Measurements from ENCODE around the gene CIC. TPM values are rescaled to one million over a fixed set of nuclear protein-coding genes. Genes with fewer than 3 reads are reported as not detected.

Gene CIC
- total and polyA plus RNA-seq, 2 of the 13 experiments (the other 11 are each of a cell fraction or from before 2014, with no cell fraction given) = 5.9 to 8.0 TPM

DNA sequence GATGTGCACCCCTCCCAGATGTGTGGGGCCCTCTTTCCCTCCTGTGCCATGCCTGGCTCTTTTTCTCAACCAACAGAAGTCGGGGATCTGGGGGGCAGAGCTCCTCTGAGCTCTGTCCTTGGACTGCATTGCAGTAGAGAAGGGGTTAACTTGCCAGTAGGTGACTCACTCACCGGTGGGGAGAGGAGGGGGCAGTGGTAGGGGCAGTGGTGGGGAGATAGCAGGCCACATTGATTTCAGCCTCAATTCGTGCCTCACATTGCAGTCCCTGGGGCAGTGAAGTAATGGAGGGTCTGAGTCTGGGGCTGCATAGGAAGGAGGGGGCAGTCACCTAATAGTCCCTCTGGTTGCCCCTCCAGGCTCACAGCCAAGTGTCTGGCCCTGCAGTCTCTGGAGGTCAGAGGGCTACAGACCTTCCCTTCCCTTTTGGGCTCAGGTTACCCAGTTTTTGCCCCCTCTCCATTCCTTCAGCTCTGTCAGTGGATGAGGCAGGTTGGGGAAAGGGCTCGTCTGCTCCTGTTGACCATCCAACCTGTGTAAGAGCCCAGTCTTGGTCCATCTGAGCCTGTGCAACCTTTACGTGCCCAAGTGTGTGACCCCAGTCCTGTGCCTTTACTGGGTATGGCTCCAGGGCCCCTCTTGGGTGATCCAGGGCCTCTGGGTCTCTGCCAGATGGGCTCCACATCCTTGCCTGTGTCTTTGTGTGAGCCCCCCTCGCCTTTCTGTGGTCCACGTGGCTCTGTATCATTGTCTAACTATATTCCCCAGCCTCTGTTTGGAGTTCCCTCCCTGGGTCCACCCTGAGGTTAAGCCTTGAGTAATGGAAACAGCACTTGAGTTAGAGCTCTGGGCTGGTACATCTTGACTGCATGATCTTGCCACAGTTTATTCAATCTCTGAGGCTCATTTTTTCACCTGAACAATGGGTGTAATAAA is 13.0 kb downstream of the CIC start (continued):
- TF ChIP-seq, protein P1, sequence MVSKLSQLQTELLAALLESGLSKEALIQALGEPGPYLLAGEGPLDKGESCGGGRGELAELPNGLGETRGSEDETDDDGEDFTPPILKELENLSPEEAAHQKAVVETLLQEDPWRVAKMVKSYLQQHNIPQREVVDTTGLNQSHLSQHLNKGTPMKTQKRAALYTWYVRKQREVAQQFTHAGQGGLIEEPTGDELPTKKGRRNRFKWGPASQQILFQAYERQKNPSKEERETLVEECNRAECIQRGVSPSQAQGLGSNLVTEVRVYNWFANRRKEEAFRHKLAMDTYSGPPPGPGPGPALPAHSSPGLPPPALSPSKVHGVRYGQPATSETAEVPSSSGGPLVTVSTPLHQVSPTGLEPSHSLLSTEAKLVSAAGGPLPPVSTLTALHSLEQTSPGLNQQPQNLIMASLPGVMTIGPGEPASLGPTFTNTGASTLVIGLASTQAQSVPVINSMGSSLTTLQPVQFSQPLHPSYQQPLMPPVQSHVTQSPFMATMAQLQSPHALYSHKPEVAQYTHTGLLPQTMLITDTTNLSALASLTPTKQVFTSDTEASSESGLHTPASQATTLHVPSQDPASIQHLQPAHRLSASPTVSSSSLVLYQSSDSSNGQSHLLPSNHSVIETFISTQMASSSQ (IDR thresholded peaks at IDR 0.05; ENCODE audit: low read depth) = no peak
- TF ChIP-seq, protein P1 (CRISPR knock-in tag; IDR thresholded peaks at IDR 0.05; ENCODE audit: borderline replicate concordance) = peak; percentile 59; the same call in 1 of the 2 replicates
- TF ChIP-seq REST (IDR thresholded peaks at IDR 0.05; ENCODE audit: borderline replicate concordance in 1 of 2, low read depth in 1 of 2, low read length in 2 of 2) (no peak), ZBTB1 (CRISPR knock-in tag; IDR thresholded peaks at IDR 0.05; ENCODE audit: borderline replicate concordance) (no peak), MTA1 (CRISPR knock-in tag; IDR thresholded peaks at IDR 0.05; ENCODE audit: borderline replicate concordance) (peak; percentile 90), GABPB1 (CRISPR knock-in tag; IDR thresholded peaks at IDR 0.05) (no peak), SMARCC2 (IDR thresholded peaks at IDR 0.05) (no peak), HMG20A (CRISPR knock-in tag; IDR thresholded peaks at IDR 0.05; ENCODE audit: borderline replicate concordance) (no peak)
- TF ChIP-seq, protein P2, sequence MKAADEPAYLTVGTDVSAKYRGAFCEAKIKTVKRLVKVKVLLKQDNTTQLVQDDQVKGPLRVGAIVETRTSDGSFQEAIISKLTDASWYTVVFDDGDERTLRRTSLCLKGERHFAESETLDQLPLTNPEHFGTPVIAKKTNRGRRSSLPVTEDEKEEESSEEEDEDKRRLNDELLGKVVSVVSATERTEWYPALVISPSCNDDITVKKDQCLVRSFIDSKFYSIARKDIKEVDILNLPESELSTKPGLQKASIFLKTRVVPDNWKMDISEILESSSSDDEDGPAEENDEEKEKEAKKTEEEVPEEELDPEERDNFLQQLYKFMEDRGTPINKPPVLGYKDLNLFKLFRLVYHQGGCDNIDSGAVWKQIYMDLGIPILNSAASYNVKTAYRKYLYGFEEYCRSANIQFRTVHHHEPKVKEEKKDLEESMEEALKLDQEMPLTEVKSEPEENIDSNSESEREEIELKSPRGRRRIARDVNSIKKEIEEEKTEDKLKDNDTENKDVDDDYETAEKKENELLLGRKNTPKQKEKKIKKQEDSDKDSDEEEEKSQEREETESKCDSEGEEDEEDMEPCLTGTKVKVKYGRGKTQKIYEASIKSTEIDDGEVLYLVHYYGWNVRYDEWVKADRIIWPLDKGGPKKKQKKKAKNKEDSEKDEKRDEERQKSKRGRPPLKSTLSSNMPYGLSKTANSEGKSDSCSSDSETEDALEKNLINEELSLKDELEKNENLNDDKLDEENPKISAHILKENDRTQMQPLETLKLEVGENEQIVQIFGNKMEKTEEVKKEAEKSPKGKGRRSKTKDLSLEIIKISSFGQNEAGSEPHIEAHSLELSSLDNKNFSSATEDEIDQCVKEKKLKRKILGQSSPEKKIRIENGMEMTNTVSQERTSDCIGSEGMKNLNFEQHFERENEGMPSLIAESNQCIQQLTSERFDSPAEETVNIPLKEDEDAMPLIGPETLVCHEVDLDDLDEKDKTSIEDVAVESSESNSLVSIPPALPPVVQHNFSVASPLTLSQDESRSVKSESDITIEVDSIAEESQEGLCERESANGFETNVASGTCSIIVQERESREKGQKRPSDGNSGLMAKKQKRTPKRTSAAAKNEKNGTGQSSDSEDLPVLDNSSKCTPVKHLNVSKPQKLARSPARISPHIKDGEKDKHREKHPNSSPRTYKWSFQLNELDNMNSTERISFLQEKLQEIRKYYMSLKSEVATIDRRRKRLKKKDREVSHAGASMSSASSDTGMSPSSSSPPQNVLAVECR (CRISPR knock-in tag; IDR thresholded peaks at IDR 0.05; ENCODE audit: borderline replicate concordance) = peak; percentile 37; the same call in 1 of the 2 replicates
- TF ChIP-seq, protein P3, sequence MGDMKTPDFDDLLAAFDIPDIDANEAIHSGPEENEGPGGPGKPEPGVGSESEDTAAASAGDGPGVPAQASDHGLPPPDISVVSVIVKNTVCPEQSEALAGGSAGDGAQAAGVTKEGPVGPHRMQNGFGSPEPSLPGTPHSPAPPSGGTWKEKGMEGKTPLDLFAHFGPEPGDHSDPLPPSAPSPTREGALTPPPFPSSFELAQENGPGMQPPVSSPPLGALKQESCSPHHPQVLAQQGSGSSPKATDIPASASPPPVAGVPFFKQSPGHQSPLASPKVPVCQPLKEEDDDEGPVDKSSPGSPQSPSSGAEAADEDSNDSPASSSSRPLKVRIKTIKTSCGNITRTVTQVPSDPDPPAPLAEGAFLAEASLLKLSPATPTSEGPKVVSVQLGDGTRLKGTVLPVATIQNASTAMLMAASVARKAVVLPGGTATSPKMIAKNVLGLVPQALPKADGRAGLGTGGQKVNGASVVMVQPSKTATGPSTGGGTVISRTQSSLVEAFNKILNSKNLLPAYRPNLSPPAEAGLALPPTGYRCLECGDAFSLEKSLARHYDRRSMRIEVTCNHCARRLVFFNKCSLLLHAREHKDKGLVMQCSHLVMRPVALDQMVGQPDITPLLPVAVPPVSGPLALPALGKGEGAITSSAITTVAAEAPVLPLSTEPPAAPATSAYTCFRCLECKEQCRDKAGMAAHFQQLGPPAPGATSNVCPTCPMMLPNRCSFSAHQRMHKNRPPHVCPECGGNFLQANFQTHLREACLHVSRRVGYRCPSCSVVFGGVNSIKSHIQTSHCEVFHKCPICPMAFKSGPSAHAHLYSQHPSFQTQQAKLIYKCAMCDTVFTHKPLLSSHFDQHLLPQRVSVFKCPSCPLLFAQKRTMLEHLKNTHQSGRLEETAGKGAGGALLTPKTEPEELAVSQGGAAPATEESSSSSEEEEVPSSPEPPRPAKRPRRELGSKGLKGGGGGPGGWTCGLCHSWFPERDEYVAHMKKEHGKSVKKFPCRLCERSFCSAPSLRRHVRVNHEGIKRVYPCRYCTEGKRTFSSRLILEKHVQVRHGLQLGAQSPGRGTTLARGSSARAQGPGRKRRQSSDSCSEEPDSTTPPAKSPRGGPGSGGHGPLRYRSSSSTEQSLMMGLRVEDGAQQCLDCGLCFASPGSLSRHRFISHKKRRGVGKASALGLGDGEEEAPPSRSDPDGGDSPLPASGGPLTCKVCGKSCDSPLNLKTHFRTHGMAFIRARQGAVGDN (CRISPR knock-in tag; IDR thresholded peaks at IDR 0.05) = peak; percentile 8
